WTC11 (cell line): ENCODE data around the gene GPR39. TPM values are rescaled to one million over a fixed set of nuclear protein-coding genes. Genes with fewer than 3 reads are reported as not detected.
A peak's percentile ranks its signal among the peaks of the same experiment; 100 is the strongest.

Source experiments
- ATAC-seq: fragments of 200-7000 bp; cut with Tn5 transposase; 2 replicates; pipeline ENCODE4 v1.10.0; 2021; ENCODE audit warnings: mild to moderate bottlenecking, moderate library complexity
- CTCF ChIA-PET: fragments of 300-600 bp; sonication (Branson Sonifier 250); formaldehyde crosslinking; loops from one replicate; lab custom pipeline; 2021; ENCODE audit warnings: antibody characterized with exemption; lab: Charles Lee
- POLR2A ChIA-PET: fragments of 350-600 bp; sonication (Branson Sonifier 250); formaldehyde crosslinking; loops from one replicate; lab custom pipeline; 2021; ENCODE audit warnings: antibody characterized with exemption; lab: Charles Lee
- DNase-seq: peaks from one replicate; pipeline ENCODE4 v3.0.0; 2021; ENCODE audit warnings: low spot score
- H3K27ac Mint-ChIP-seq: 2 replicates; pipeline ENCODE4 v1.8.0; 2021; ENCODE audit warnings: mixed read lengths
- H3K27me3 Mint-ChIP-seq: 2 replicates; pipeline ENCODE4 v1.8.0; 2021; ENCODE audit warnings: low read depth, mild to moderate bottlenecking, moderate library complexity, mixed read lengths
- H3K36me3 Mint-ChIP-seq: 2 replicates; pipeline ENCODE4 v1.8.0; 2021; ENCODE audit warnings: mixed read lengths
- H3K4me1 Mint-ChIP-seq: 2 replicates; pipeline ENCODE4 v1.8.0; 2022; ENCODE audit warnings: mixed read lengths
- H3K4me3 Mint-ChIP-seq: 2 replicates; pipeline ENCODE4 v1.8.0; 2021; ENCODE audit warnings: mild to moderate bottlenecking, moderate library complexity, mixed read lengths
- H3K9me3 Mint-ChIP-seq: 2 replicates; pipeline ENCODE4 v1.8.0; 2021; ENCODE audit warnings: mixed read lengths
- CBFB ChIP-seq: sonication (generic); formaldehyde crosslinking; IDR thresholded peaks from 2 replicates; pipeline ENCODE4 v1.8.1; 2022; ENCODE audit warnings: mild to moderate bottlenecking, low read depth, missing genetic modification reagents
- CREB1 ChIP-seq: sonication (generic); formaldehyde crosslinking; IDR thresholded peaks from 2 replicates; pipeline ENCODE4 v1.8.0; 2023; ENCODE audit warnings: mild to moderate bottlenecking, missing genetic modification reagents
- FOXP1 ChIP-seq: sonication (generic); formaldehyde crosslinking; IDR thresholded peaks from 2 replicates; pipeline ENCODE4 v1.8.0; 2022; ENCODE audit warnings: missing genetic modification reagents, mild to moderate bottlenecking, moderate library complexity, borderline replicate concordance
- MYBL2 ChIP-seq: sonication (generic); formaldehyde crosslinking; IDR thresholded peaks from 2 replicates; pipeline ENCODE4 v1.8.1; 2023; ENCODE audit warnings: mild to moderate bottlenecking, moderate library complexity, missing genetic modification reagents
- NFATC4 ChIP-seq: fragments of 250-450 bp; sonication (Bioruptor Pico); IDR thresholded peaks from 2 replicates; pipeline ENCODE4 v1.9.0; 2021; ENCODE audit warnings: mild to moderate bottlenecking
- NFYB ChIP-seq: sonication (generic); formaldehyde crosslinking; conservative IDR thresholded peaks from 2 replicates; pipeline ENCODE4 v1.8.0; 2022; ENCODE audit warnings: low read depth, missing genetic modification reagents
- NR3C1 ChIP-seq: sonication (generic); formaldehyde crosslinking; conservative IDR thresholded peaks from 2 replicates; pipeline ENCODE4 v1.8.1; 2023; ENCODE audit warnings: low read depth, mild to moderate bottlenecking, missing genetic modification reagents
- SP1 ChIP-seq: sonication (generic); formaldehyde crosslinking; conservative IDR thresholded peaks from 2 replicates; pipeline ENCODE4 v1.8.1; 2022; ENCODE audit warnings: missing genetic modification reagents
- TEAD1 ChIP-seq: sonication (generic); formaldehyde crosslinking; IDR thresholded peaks from 2 replicates; pipeline ENCODE4 v1.8.0; 2022; ENCODE audit warnings: mild to moderate bottlenecking, missing genetic modification reagents
- TP53 ChIP-seq: sonication (generic); formaldehyde crosslinking; IDR thresholded peaks from 2 replicates; pipeline ENCODE4 v1.8.1; 2023; ENCODE audit warnings: mild to moderate bottlenecking, missing genetic modification reagents
- ZNF263 ChIP-seq: sonication (generic); formaldehyde crosslinking; IDR thresholded peaks from 2 replicates; pipeline ENCODE4 v1.8.1; 2022; ENCODE audit warnings: low read depth, mild to moderate bottlenecking, moderate library complexity, missing genetic modification reagents
- total RNA-seq: library from RNA; stranded (reverse); gene quantifications from 3 replicates; pipeline ENCODE4 v1.2.3, GENCODE V29; 2021
- TF ChIP-seq, protein P1 (sequence below): sonication (generic); formaldehyde crosslinking; IDR thresholded peaks from 2 replicates; pipeline ENCODE4 v1.8.0; 2023; ENCODE audit warnings: mild to moderate bottlenecking, missing genetic modification reagents
- TF ChIP-seq, protein P2 (sequence below): sonication (generic); formaldehyde crosslinking; IDR thresholded peaks from 2 replicates; pipeline ENCODE4 v1.8.0; 2022; ENCODE audit warnings: mild to moderate bottlenecking, missing genetic modification reagents
- TF ChIP-seq, protein P3 (sequence below): fragments of 250-450 bp; sonication (Bioruptor Pico); IDR thresholded peaks from 2 replicates; pipeline ENCODE4 v1.9.0; 2021; ENCODE audit warnings: mild to moderate bottlenecking
- TF ChIP-seq, protein P4 (sequence below): sonication (generic); formaldehyde crosslinking; IDR thresholded peaks from 2 replicates; pipeline ENCODE4 v1.8.0; 2022; ENCODE audit warnings: mild to moderate bottlenecking, missing genetic modification reagents
- TF ChIP-seq, protein P5 (sequence below): sonication (generic); formaldehyde crosslinking; IDR thresholded peaks from 2 replicates; pipeline ENCODE4 v1.8.1; 2023; ENCODE audit warnings: mild to moderate bottlenecking, missing genetic modification reagents, borderline replicate concordance

The GPR39 gene
- total RNA-seq, 1 experiment from 2014 or later: 0.74 TPM

DNA sequence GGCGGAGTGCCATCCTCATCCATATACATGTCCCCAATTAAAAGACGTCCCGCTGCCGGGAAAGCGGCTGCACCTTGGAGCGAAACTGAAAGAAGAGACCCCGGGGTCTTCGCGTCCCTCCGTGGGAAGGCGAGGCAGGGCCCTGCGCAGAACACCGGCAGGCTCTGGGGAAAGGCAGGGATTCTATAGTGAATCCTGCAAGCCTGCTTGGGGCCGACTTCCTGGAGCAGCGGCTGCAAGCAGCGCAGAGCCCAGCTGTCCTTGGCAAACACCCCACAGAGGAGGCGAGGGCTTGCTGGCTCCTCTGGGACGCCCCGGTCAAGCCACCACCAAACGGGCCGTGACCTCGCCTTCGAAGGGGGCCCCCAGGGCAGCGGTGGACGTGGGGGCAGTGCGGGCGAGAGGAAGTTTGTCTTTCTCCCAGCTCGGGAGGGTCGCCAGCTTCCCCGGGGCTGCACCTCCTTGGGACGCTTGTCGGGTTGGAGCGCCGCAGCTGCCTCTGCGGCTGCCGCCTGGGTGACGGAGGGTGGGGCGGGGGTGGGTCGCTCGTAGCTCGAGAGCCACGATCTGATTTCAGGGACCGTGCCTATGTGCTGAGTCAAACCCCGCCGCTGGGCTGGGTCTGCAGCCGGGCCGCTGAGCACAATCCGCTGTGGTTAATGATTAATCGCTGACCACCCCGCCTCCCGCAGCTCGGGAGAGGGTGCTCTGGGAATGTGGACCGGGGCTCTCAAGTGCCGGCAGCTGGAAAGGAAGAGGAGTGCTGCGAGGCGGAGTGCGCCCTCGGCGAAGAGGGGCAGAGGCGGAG is 486 bp upstream of the GPR39 start:
- Mint-ChIP-seq H3K27ac (no peak overlapping the region), H3K36me3 (no peaks in the 10 kb centered on the region), H3K4me3 (peak overlapping the region; percentile 72), H3K4me1 (peaks cover 43% of the 10 kb centered on the region), H3K9me3 (no peaks in the 10 kb centered on the region), H3K27me3 (peaks cover 77% of the 10 kb centered on the region)
- ATAC-seq (peak; percentile 67), DNase-seq (peak; percentile 74)
- ChIA-PET POLR2A (interaction anchor here (1.7 kb wide), 1 partner anchor 63 kb away, joined by 6 read pairs; no protein-coding TSS in a partner anchor), CTCF (interaction anchor here (0.7 to 1.5 kb wide), 5 partner anchors 33 to 137 kb away, joined by 3 to 12 read pairs (median 3); no protein-coding TSS in a partner anchor)
- 0 out of 2 replicates have a peak, but pooled peaks have one; percentile 22 for TF ChIP-seq FOXP1
- TF ChIP-seq NR3C1 (CRISPR knock-in tag): no peak
- TF ChIP-seq, protein P1, sequence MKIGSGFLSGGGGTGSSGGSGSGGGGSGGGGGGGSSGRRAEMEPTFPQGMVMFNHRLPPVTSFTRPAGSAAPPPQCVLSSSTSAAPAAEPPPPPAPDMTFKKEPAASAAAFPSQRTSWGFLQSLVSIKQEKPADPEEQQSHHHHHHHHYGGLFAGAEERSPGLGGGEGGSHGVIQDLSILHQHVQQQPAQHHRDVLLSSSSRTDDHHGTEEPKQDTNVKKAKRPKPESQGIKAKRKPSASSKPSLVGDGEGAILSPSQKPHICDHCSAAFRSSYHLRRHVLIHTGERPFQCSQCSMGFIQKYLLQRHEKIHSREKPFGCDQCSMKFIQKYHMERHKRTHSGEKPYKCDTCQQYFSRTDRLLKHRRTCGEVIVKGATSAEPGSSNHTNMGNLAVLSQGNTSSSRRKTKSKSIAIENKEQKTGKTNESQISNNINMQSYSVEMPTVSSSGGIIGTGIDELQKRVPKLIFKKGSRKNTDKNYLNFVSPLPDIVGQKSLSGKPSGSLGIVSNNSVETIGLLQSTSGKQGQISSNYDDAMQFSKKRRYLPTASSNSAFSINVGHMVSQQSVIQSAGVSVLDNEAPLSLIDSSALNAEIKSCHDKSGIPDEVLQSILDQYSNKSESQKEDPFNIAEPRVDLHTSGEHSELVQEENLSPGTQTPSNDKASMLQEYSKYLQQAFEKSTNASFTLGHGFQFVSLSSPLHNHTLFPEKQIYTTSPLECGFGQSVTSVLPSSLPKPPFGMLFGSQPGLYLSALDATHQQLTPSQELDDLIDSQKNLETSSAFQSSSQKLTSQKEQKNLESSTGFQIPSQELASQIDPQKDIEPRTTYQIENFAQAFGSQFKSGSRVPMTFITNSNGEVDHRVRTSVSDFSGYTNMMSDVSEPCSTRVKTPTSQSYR: no peak
- TF ChIP-seq TEAD1: 0 out of 2 replicates have a peak, but pooled peaks have one; percentile 25
- TF ChIP-seq NFATC4 (CRISPR knock-in tag): no peak
- 0 out of 2 replicates have a peak, but pooled peaks have one; percentile 11 for TF ChIP-seq TP53 (CRISPR knock-in tag)
- TF ChIP-seq NFYB (CRISPR knock-in tag): no peak
- TF ChIP-seq CBFB (CRISPR knock-in tag): no peak
- no peak for TF ChIP-seq CREB1
- TF ChIP-seq, protein P2, sequence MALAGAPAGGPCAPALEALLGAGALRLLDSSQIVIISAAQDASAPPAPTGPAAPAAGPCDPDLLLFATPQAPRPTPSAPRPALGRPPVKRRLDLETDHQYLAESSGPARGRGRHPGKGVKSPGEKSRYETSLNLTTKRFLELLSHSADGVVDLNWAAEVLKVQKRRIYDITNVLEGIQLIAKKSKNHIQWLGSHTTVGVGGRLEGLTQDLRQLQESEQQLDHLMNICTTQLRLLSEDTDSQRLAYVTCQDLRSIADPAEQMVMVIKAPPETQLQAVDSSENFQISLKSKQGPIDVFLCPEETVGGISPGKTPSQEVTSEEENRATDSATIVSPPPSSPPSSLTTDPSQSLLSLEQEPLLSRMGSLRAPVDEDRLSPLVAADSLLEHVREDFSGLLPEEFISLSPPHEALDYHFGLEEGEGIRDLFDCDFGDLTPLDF (CRISPR knock-in tag): 0 out of 2 replicates have a peak, but pooled peaks have one; percentile 62
- TF ChIP-seq, protein P3, sequence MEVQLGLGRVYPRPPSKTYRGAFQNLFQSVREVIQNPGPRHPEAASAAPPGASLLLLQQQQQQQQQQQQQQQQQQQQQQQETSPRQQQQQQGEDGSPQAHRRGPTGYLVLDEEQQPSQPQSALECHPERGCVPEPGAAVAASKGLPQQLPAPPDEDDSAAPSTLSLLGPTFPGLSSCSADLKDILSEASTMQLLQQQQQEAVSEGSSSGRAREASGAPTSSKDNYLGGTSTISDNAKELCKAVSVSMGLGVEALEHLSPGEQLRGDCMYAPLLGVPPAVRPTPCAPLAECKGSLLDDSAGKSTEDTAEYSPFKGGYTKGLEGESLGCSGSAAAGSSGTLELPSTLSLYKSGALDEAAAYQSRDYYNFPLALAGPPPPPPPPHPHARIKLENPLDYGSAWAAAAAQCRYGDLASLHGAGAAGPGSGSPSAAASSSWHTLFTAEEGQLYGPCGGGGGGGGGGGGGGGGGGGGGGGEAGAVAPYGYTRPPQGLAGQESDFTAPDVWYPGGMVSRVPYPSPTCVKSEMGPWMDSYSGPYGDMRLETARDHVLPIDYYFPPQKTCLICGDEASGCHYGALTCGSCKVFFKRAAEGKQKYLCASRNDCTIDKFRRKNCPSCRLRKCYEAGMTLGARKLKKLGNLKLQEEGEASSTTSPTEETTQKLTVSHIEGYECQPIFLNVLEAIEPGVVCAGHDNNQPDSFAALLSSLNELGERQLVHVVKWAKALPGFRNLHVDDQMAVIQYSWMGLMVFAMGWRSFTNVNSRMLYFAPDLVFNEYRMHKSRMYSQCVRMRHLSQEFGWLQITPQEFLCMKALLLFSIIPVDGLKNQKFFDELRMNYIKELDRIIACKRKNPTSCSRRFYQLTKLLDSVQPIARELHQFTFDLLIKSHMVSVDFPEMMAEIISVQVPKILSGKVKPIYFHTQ: no peak
- TF ChIP-seq, protein P4, sequence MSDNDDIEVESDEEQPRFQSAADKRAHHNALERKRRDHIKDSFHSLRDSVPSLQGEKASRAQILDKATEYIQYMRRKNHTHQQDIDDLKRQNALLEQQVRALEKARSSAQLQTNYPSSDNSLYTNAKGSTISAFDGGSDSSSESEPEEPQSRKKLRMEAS: peak; percentile 14
- TF ChIP-seq ZNF263: peak; percentile 63; the same call in 1 of the 2 replicates
- no peak for TF ChIP-seq MYBL2 (CRISPR knock-in tag)
- TF ChIP-seq, protein P5, sequence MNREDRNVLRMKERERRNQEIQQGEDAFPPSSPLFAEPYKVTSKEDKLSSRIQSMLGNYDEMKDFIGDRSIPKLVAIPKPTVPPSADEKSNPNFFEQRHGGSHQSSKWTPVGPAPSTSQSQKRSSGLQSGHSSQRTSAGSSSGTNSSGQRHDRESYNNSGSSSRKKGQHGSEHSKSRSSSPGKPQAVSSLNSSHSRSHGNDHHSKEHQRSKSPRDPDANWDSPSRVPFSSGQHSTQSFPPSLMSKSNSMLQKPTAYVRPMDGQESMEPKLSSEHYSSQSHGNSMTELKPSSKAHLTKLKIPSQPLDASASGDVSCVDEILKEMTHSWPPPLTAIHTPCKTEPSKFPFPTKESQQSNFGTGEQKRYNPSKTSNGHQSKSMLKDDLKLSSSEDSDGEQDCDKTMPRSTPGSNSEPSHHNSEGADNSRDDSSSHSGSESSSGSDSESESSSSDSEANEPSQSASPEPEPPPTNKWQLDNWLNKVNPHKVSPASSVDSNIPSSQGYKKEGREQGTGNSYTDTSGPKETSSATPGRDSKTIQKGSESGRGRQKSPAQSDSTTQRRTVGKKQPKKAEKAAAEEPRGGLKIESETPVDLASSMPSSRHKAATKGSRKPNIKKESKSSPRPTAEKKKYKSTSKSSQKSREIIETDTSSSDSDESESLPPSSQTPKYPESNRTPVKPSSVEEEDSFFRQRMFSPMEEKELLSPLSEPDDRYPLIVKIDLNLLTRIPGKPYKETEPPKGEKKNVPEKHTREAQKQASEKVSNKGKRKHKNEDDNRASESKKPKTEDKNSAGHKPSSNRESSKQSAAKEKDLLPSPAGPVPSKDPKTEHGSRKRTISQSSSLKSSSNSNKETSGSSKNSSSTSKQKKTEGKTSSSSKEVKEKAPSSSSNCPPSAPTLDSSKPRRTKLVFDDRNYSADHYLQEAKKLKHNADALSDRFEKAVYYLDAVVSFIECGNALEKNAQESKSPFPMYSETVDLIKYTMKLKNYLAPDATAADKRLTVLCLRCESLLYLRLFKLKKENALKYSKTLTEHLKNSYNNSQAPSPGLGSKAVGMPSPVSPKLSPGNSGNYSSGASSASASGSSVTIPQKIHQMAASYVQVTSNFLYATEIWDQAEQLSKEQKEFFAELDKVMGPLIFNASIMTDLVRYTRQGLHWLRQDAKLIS: 0 out of 2 replicates have a peak, but pooled peaks have one; percentile 32
- TF ChIP-seq SP1: peak; percentile 38; the same call in 1 of the 2 replicates
